NCI-H2196 (cell line): ENCODE results near the gene CCL27.

Source experiments
- DNase-seq: peaks from one replicate; lab custom pipeline; 2025; ENCODE audit not compliant: unreplicated experiment; lab: John Stamatoyannopoulos, UW

Gene CCL27

GRCh38 chr9:34684816-34685215, 22.4 kb upstream of the CCL27 start:
- no peak for DNase-seq

GRCh38 chr9:34684145-34684544, 21.7 kb upstream of the CCL27 start:
- DNase-seq: no peak

GRCh38 chr9:34675869-34676268, 13.4 kb upstream of the CCL27 start:
- DNase-seq: no peak

GRCh38 chr9:34675048-34675714, 12.7 kb upstream of the CCL27 start:
- peak; percentile 62 for DNase-seq

- DNase-seq: no peak
These were observed 12.0 kb upstream of the CCL27 start for GRCh38 chr9:34674440-34674839.

GRCh38 chr9:34671307-34671706, 8.8 kb upstream of the CCL27 start:
- no peak for DNase-seq

GRCh38 chr9:34669809-34670562, 7.5 kb upstream of the CCL27 start:
- no peak for DNase-seq

- DNase-seq: peak; percentile 98
These were observed 3.2 kb upstream of the CCL27 start for GRCh38 chr9:34665381-34666250.

- no peak for DNase-seq
These were observed 2.6 kb upstream of the CCL27 start for GRCh38 chr9:34665067-34665380.

- peak; percentile 36 for DNase-seq
These were observed 2.0 kb upstream of the CCL27 start for GRCh38 chr9:34664281-34665066.

GRCh38 chr9:34663303-34663605, 797 bp upstream of the CCL27 start:
- DNase-seq: no peak

- peak; percentile 81 for DNase-seq
These were observed 2.7 kb downstream of the CCL27 start for GRCh38 chr9:34659592-34660253.

GRCh38 chr9:34658461-34658860, 4.0 kb downstream of the CCL27 start:
- DNase-seq: no peak

GRCh38 chr9:34656992-34657391, 5.5 kb downstream of the CCL27 start:
- no peak for DNase-seq

- no peak for DNase-seq
These were observed 7.1 kb downstream of the CCL27 start for GRCh38 chr9:34655394-34655793.

- DNase-seq: peak; percentile 65
These were observed 8.0 kb downstream of the CCL27 start for GRCh38 chr9:34654323-34655051.

- DNase-seq: no peak
These were observed 9.0 kb downstream of the CCL27 start for GRCh38 chr9:34653151-34654072.

- DNase-seq: no peak
These were observed 9.9 kb downstream of the CCL27 start for GRCh38 chr9:34652602-34653000.
